A549 (cell line): ENCODE results near the gene SUMO3. TPM values are rescaled to one million over a fixed set of nuclear protein-coding genes. Genes with fewer than 3 reads are reported as not detected.

ENCODE experiments used
- ATAC-seq, 2 experiments: fragments of 200-7000 bp in 1 of 2; fragments of >200 bp in 1 of 2; cut with Nextera tagmentation in 1 of 2; cut with Tn5 transposase in 1 of 2; 3 replicates each; pipeline versions ENCODE4 v1.8.0 to v1.9.1; 2018 to 2020; ENCODE audit warnings: mild to moderate bottlenecking in 1 of 2, moderate library complexity in 1 of 2
- CTCF ChIA-PET: fragments of 300-600 bp; sonication (Branson Sonifier 250); formaldehyde crosslinking; extraction: SDS; loops from one replicate; lab custom pipeline; 2021; ENCODE audit warnings: antibody characterized with exemption, inconsistent platforms; lab: Yijun Ruan, JAX
- POLR2A ChIA-PET: fragments of 350-600 bp; formaldehyde crosslinking; extraction: SDS; loops from one replicate; lab custom pipeline; 2021; ENCODE audit warnings: antibody characterized with exemption, inconsistent platforms; lab: Yijun Ruan, JAX
- DNase-seq, 2 experiments: peaks; one replicate each; pipeline versions ENCODE4 v3.0.0 to v3.0.0-alpha.2; 2011 to 2016; ENCODE audit warnings: low read depth in 1 of 2, low spot score in 1 of 2
- FAIRE-seq: peaks from 2 replicates; lab custom pipeline; 2011; peaks lifted over from hg19 to GRCh38; lab: Jason Lieb, UNC
- H3K27ac ChIP-seq, 2 experiments: fragments of >200 bp; sonication (Bioruptor Twin); formaldehyde crosslinking; 3 replicates each; pipeline ENCODE4 v1.5.1; 2016 to 2017
- H3K4me1 ChIP-seq: fragments of >200 bp; sonication (Bioruptor Twin); formaldehyde crosslinking; 3 replicates; pipeline ENCODE4 v1.6.1; 2016
- H3K4me2 ChIP-seq: fragments of >200 bp; sonication (Bioruptor Twin); formaldehyde crosslinking; 3 replicates; pipeline ENCODE4 v1.6.1; 2016
- H3K4me3 ChIP-seq: fragments of >200 bp; sonication (Bioruptor Twin); formaldehyde crosslinking; 3 replicates; pipeline ENCODE4 v1.5.1; 2016
- H3K9me3 ChIP-seq: fragments of >200 bp; sonication (Bioruptor Twin); formaldehyde crosslinking; 3 replicates; pipeline ENCODE4 v1.6.1; 2016
- CBX2 ChIP-seq: fragments of 200-600 bp; sonication (generic); IDR thresholded peaks from 2 replicates; pipeline ENCODE4 v1.6.1; 2016; ENCODE audit warnings: low read depth, mild to moderate bottlenecking, borderline replicate concordance
- GATA3 ChIP-seq: IDR thresholded peaks from 2 replicates; pipeline ENCODE4 v1.6.1; 2012; ENCODE audit warnings: borderline replicate concordance
- HOXB13 ChIP-seq: fragments of 250-450 bp; sonication (Bioruptor Pico); IDR thresholded peaks from 2 replicates; pipeline ENCODE4 v1.5.0; 2020; ENCODE audit warnings: low read depth, mild to moderate bottlenecking, moderate library complexity
- HOXB5 ChIP-seq: fragments of 250-450 bp; sonication (Bioruptor Pico); IDR thresholded peaks from 2 replicates; pipeline ENCODE4 v1.5.0; 2020; ENCODE audit warnings: mild to moderate bottlenecking, moderate library complexity
- JUN ChIP-seq, 2 experiments: fragments of >200 bp; sonication (Bioruptor Twin); formaldehyde crosslinking; IDR thresholded peaks; 2 replicates in 1 of 2; 3 replicates in 1 of 2; pipeline ENCODE4 v1.6.1; 2016 to 2017
- MAFK ChIP-seq: fragments of 450-650 bp; IDR thresholded peaks from 2 replicates; pipeline ENCODE4 v1.6.1; 2014; ENCODE audit not compliant: partially characterized antibody
- POLR2A ChIP-seq: IDR thresholded peaks from 2 replicates; pipeline ENCODE4 v1.6.1; 2012; ENCODE audit warnings: mild to moderate bottlenecking, low read length
- RAD21 ChIP-seq, 2 experiments: fragments of >200 bp in 1 of 2; sonication (Bioruptor Twin) in 1 of 2; formaldehyde crosslinking in 1 of 2; IDR thresholded peaks in 1 of 2; conservative IDR thresholded peaks in 1 of 2; 2 replicates in 1 of 2; 3 replicates in 1 of 2; pipeline ENCODE4 v1.6.1; 2012 to 2018; ENCODE audit warnings: inconsistent platforms in 1 of 2
- RCOR1 ChIP-seq: fragments of 150-350 bp; IDR thresholded peaks from 2 replicates; pipeline ENCODE4 v1.6.1; 2014; ENCODE audit warnings: antibody characterized with exemption, low read length, low read depth
- SMC3 ChIP-seq: fragments of >200 bp; sonication (Bioruptor Twin); formaldehyde crosslinking; IDR thresholded peaks from 3 replicates; pipeline ENCODE4 v1.6.1; 2018; ENCODE audit warnings: inconsistent platforms
- ZFP36 ChIP-seq: fragments of 450-650 bp; IDR thresholded peaks from 2 replicates; pipeline ENCODE4 v1.6.1; 2014; ENCODE audit warnings: borderline replicate concordance; ENCODE audit not compliant: partially characterized antibody
- WGBS: methylation state at CpG from one replicate; pipeline ENCODE4 v1.1.6; 2017; ENCODE audit errors: missing lambda C conversion rate; 5-methylcytosine and 5-hydroxymethylcytosine counted together
- polyA plus RNA-seq, 4 experiments: library from polyadenylated mRNA; depleted of rRNA in 3 of 4; stranded (reverse); fragments of >200 nt; fragmentation: RNase III in 1 of 4; extraction: RNeasy Plus Mini Kit Qiagen cat#74134 plus additional on column Dnase treatment in 1 of 4; gene quantifications; 2 replicates in 3 of 4; 3 replicates in 1 of 4; pipeline ENCODE4 v1.2.3, GENCODE V29; 2011 to 2017
- TF ChIP-seq, protein P1 (sequence below): fragments of 450-650 bp; IDR thresholded peaks from 2 replicates; pipeline ENCODE4 v1.6.1; 2014; ENCODE audit warnings: antibody characterized with exemption
- TF ChIP-seq, protein P2 (sequence below): fragments of >200 bp; sonication (Bioruptor Twin); formaldehyde crosslinking; IDR thresholded peaks from 3 replicates; pipeline ENCODE4 v1.5.1; 2016

The SUMO3 gene
- polyA plus RNA-seq, 2 of the 4 experiments (the other 2 are of a cell fraction): 78.4 to 110 TPM

- Histone ChIP-seq H3K4me2 (peak overlapping the region; percentile 83), H3K9me3 (no peaks in the 10 kb centered on the region), H3K4me3 (peak overlapping the region; percentile 22), H3K4me1 (peaks cover 12% of the 10 kb centered on the region), H3K27ac (peak overlapping the region; percentile 51 to 79; a peak in 5 of 6 replicates)
- POLR2A ChIA-PET: no interaction called here
- FAIRE-seq (no peak), ATAC-seq (no peak), DNase-seq (no peak)
- 30% methylated on average over 1 of the region's 1 CpG for WGBS
- CTCF ChIA-PET: interaction anchor here (0.6 to 1.8 kb wide), 13 partner anchors 8 to 92 kb away, joined by 3 to 6 read pairs (median 4); no protein-coding TSS in a partner anchor
- TF ChIP-seq, protein P1, sequence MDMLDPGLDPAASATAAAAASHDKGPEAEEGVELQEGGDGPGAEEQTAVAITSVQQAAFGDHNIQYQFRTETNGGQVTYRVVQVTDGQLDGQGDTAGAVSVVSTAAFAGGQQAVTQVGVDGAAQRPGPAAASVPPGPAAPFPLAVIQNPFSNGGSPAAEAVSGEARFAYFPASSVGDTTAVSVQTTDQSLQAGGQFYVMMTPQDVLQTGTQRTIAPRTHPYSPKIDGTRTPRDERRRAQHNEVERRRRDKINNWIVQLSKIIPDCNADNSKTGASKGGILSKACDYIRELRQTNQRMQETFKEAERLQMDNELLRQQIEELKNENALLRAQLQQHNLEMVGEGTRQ: no peak
- TF ChIP-seq JUN (IDR thresholded peaks at IDR 0.05) (no peak), MAFK (no peak)
- TF ChIP-seq, protein P2, sequence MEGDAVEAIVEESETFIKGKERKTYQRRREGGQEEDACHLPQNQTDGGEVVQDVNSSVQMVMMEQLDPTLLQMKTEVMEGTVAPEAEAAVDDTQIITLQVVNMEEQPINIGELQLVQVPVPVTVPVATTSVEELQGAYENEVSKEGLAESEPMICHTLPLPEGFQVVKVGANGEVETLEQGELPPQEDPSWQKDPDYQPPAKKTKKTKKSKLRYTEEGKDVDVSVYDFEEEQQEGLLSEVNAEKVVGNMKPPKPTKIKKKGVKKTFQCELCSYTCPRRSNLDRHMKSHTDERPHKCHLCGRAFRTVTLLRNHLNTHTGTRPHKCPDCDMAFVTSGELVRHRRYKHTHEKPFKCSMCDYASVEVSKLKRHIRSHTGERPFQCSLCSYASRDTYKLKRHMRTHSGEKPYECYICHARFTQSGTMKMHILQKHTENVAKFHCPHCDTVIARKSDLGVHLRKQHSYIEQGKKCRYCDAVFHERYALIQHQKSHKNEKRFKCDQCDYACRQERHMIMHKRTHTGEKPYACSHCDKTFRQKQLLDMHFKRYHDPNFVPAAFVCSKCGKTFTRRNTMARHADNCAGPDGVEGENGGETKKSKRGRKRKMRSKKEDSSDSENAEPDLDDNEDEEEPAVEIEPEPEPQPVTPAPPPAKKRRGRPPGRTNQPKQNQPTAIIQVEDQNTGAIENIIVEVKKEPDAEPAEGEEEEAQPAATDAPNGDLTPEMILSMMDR: peak; percentile 0; the same call in 1 of the 3 replicates
Observed at GRCh38 chr21:44846224-44846484, 28.3 kb upstream of the SUMO3 start.

GRCh38 chr21:44845418-44846223, 27.8 kb upstream of the SUMO3 start:
- 47% methylated on average over 10 of the region's 34 CpGs for WGBS
- TF ChIP-seq, protein P2: peak; percentile 48
- TF ChIP-seq RAD21 (conservative IDR thresholded peaks at IDR 0.05 in 1 of 2, IDR thresholded peaks at IDR 0.05 in 1 of 2) (peak; percentile 17 to 41; a peak in 3 of 5 replicates), SMC3 (peak; percentile 33; the same call in 2 of the 3 replicates), HOXB13 (CRISPR knock-in tag) (no peak), ZFP36 (peak; percentile 54), GATA3 (no peak)
- Histone ChIP-seq H3K4me1 (peaks cover 12% of the 10 kb centered on the region), H3K4me3 (peak overlapping the region; percentile 22), H3K4me2 (peak overlapping the region; percentile 83), H3K27ac (peak overlapping the region; percentile 51 to 79; a peak in 5 of 6 replicates), H3K9me3 (no peaks in the 10 kb centered on the region)
- FAIRE-seq (no peak), DNase-seq (peak; percentile 60 to 77), ATAC-seq (peak; percentile 89 to 92)
- ChIA-PET CTCF (interaction anchor here (0.7 to 1.8 kb wide), 11 partner anchors 9 to 92 kb away, joined by 3 to 6 read pairs (median 4); no protein-coding TSS in a partner anchor), POLR2A (no interaction called here)

GRCh38 chr21:44844256-44844655, 26.4 kb upstream of the SUMO3 start:
- TF ChIP-seq RCOR1 (no peak), HOXB5 (no peak), POLR2A (no peak), GATA3 (no peak), CBX2 (no peak)
- Histone ChIP-seq H3K9me3 (no peaks in the 10 kb centered on the region), H3K27ac (no peak overlapping the region), H3K4me1 (peaks cover 12% of the 10 kb centered on the region), H3K4me3 (no peak overlapping the region), H3K4me2 (no peak overlapping the region)
- no peak for FAIRE-seq
- no peak for DNase-seq
- no peak for ATAC-seq
- POLR2A ChIA-PET: no interaction called here
- CTCF ChIA-PET: no interaction called here
- 85% methylated on average over 15 of the region's 16 CpGs for WGBS
